ENCODE measurements around the gene ARID5B. TPM values are rescaled to one million over a fixed set of nuclear protein-coding genes. Genes with fewer than 3 reads are reported as not detected.

Gene ARID5B
- polyA plus RNA-seq, 3 donors, result 1.00 to 2.5 (median 1.5) TPM

DNA sequence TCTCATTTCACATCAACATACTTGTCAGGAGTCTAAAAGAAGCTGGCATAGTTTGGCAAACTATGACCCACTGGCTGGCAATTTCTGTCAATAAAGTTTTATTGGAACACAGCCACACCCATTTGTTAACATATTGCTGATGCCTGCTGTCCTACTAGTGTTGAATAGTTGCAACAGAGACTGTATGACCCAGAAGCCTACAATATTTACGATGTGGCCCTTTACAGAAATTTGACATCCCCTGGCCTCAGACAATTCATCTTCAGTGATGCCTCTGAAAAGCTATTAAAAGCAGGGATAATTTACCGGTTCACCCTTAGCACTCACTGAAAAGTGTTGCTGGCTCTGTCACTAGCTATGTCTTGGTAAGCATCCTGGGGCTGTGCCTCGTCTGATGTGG is 155.2 kb downstream of the ARID5B start:
- Mint-ChIP-seq H3K9me3 (peaks cover 0 to 3% (median 0%) of the 10 kb centered on the region in 7 donors), H3K27ac (peak overlapping the region in 2 of 7 donors; percentile 2 to 71), H3K36me3 (peaks cover 30 to 37% of the 10 kb centered on the region in 2 donors), H3K27me3 (ENCODE audit: low read depth in 3 of 3) (no peaks in the 10 kb centered on the region), H3K4me1 (peaks cover 60% of the 10 kb centered on the region), H3K4me3 (no peak overlapping the region)
- H3K4me1 ChIP-seq (ENCODE audit: control insufficient read depth in 1 of 2, insufficient read depth in 2 of 2, low read length in 2 of 2), result peaks cover 42 to 56% of the 10 kb centered on the region in 2 donors
- 96% methylated on average over 3 of the region's 3 CpGs for WGBS (ENCODE audit: insufficient coverage)
- no peaks in the 10 kb centered on the region for H3K79me2 ChIP-seq (ENCODE audit: insufficient read depth, low read length)
- no peak for DNase-seq
- H3K36me3 ChIP-seq (replicated peaks in 1 of 2; ENCODE audit: control insufficient read depth in 1 of 2, insufficient read depth in 2 of 2, low read length in 2 of 2), result peaks cover 0 to 14% of the 10 kb centered on the region in 2 donors
- H3K9me3 ChIP-seq (replicated peaks in 1 of 2; ENCODE audit: control insufficient read depth in 1 of 2, insufficient read depth in 1 of 2, low read length in 2 of 2), result no peaks in the 10 kb centered on the region
- H3K4me3 ChIP-seq (replicated peaks in 1 of 3; ENCODE audit: low read depth in 2 of 3, low read length in 3 of 3), result no peak overlapping the region
- H3K27me3 ChIP-seq (ENCODE audit: control insufficient read depth in 2 of 2, insufficient read depth in 2 of 2, low read length in 2 of 2), result no peaks in the 10 kb centered on the region
- TF ChIP-seq, protein P1, sequence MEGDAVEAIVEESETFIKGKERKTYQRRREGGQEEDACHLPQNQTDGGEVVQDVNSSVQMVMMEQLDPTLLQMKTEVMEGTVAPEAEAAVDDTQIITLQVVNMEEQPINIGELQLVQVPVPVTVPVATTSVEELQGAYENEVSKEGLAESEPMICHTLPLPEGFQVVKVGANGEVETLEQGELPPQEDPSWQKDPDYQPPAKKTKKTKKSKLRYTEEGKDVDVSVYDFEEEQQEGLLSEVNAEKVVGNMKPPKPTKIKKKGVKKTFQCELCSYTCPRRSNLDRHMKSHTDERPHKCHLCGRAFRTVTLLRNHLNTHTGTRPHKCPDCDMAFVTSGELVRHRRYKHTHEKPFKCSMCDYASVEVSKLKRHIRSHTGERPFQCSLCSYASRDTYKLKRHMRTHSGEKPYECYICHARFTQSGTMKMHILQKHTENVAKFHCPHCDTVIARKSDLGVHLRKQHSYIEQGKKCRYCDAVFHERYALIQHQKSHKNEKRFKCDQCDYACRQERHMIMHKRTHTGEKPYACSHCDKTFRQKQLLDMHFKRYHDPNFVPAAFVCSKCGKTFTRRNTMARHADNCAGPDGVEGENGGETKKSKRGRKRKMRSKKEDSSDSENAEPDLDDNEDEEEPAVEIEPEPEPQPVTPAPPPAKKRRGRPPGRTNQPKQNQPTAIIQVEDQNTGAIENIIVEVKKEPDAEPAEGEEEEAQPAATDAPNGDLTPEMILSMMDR (IDR thresholded peaks at IDR 0.05), result no peak
- H3K9ac ChIP-seq (ENCODE audit: insufficient read depth, low read length, poor library complexity, severe bottlenecking), result no peak overlapping the region
- no peaks in the 10 kb centered on the region for H4K20me1 ChIP-seq (ENCODE audit: insufficient read depth, low read length)
- H2AFZ ChIP-seq (ENCODE audit: insufficient read depth, low read depth, low read length, poor library complexity, severe bottlenecking), result no peak overlapping the region
- no peak overlapping the region for H3K4me2 ChIP-seq (replicated peaks; ENCODE audit: extremely low read depth, low read length, poor library complexity, severe bottlenecking)
- H3K27ac ChIP-seq (ENCODE audit: low read depth in 1 of 2, low read length in 2 of 2), result no peak overlapping the region
- intact Hi-C loops (cut with micrococcal nuclease), result no loop called here

DNA sequence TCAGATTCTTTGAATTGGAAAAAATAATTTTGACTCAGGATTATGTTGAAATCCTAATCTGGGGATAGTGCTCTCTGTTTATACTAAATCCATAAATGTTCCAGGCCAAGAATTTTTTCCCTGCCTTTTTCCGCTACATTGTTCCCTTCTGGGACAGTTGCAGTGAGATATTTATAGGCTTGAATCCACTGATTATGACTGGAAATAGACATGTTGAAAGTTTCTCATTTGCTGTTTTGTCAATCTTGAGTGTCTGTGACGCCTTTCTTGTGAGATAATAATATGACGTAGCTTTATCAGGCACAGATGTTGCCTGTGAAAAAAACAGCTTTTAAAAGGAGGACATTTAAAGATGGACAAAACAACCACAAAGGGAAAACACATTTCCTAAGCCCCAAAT is 155.9 kb downstream of the ARID5B start:
- peaks cover 0 to 3% (median 0%) of the 10 kb centered on the region in 7 donors for H3K9me3 Mint-ChIP-seq
- peaks cover 42 to 56% of the 10 kb centered on the region in 2 donors for H3K4me1 ChIP-seq (ENCODE audit: control insufficient read depth in 1 of 2, insufficient read depth in 2 of 2, low read length in 2 of 2)
- WGBS (ENCODE audit: insufficient coverage), result no CpG with 5 or more reads among the region's 3 CpGs
- intact Hi-C loops (cut with micrococcal nuclease), result no loop called here
- no peak for DNase-seq
- no peaks in the 10 kb centered on the region for H3K9me3 ChIP-seq (replicated peaks in 1 of 2; ENCODE audit: control insufficient read depth in 1 of 2, insufficient read depth in 1 of 2, low read length in 2 of 2)
- H4K20me1 ChIP-seq (ENCODE audit: insufficient read depth, low read length), result no peaks in the 10 kb centered on the region
- TF ChIP-seq, protein P1 (IDR thresholded peaks at IDR 0.05), result no peak
- peaks cover 62% of the 10 kb centered on the region for H3K4me1 Mint-ChIP-seq
- no peaks in the 10 kb centered on the region for H3K27me3 ChIP-seq (ENCODE audit: control insufficient read depth in 2 of 2, insufficient read depth in 2 of 2, low read length in 2 of 2)
- H3K36me3 Mint-ChIP-seq, result peaks cover 30 to 34% of the 10 kb centered on the region in 2 donors
- H3K36me3 ChIP-seq (replicated peaks in 1 of 2; ENCODE audit: control insufficient read depth in 1 of 2, insufficient read depth in 2 of 2, low read length in 2 of 2), result peaks cover 0 to 11% of the 10 kb centered on the region in 2 donors
- H3K27ac ChIP-seq (ENCODE audit: low read depth in 1 of 2, low read length in 2 of 2), result peak overlapping the region in 1 of 2 donors; percentile 86
- no peaks in the 10 kb centered on the region for H3K79me2 ChIP-seq (ENCODE audit: insufficient read depth, low read length)
- no peak overlapping the region for H2AFZ ChIP-seq (ENCODE audit: insufficient read depth, low read depth, low read length, poor library complexity, severe bottlenecking)
- H3K27me3 Mint-ChIP-seq (ENCODE audit: low read depth in 3 of 3), result no peaks in the 10 kb centered on the region
- no peak overlapping the region for H3K4me2 ChIP-seq (replicated peaks; ENCODE audit: extremely low read depth, low read length, poor library complexity, severe bottlenecking)
- peak overlapping the region in 5 of 7 donors; percentile 21 to 88 (median 48) for H3K27ac Mint-ChIP-seq
- no peak overlapping the region for H3K4me3 Mint-ChIP-seq
- H3K9ac ChIP-seq (ENCODE audit: insufficient read depth, low read length, poor library complexity, severe bottlenecking), result no peak overlapping the region
- H3K4me3 ChIP-seq (replicated peaks in 1 of 3; ENCODE audit: low read depth in 2 of 3, low read length in 3 of 3), result no peak overlapping the region
